Frontal cortex (tissue), 4 donors: ENCODE measurements around the gene EFNA5. TPM values are rescaled to one million over a fixed set of nuclear protein-coding genes. Genes with fewer than 3 reads are reported as not detected.

Source experiments
- DNase-seq, 2 donors: peaks; one replicate each; pipeline ENCODE4 v3.0.0; 2012; ENCODE audit warnings: low spot score in 2 of 2
- FAIRE-seq: peaks from 2 replicates; lab custom pipeline; 2012; peaks lifted over from hg19 to GRCh38; lab: Jason Lieb, UNC
- total RNA-seq: library from RNA; depleted of rRNA; stranded (reverse); fragments of >200 nt; gene quantifications from one replicate; pipeline ENCODE4 v1.2.3, GENCODE V29; 2014
- donor health status: control.
- donor health status: control.
- donor health status: control.

EFNA5 gene
- total RNA-seq, 1 donor from 2014 or later = 13.5 TPM

- FAIRE-seq (no peak), DNase-seq (no peak)
Measured at GRCh38 chr5:107557051-107557658, 113.6 kb downstream of the EFNA5 start.

DNA sequence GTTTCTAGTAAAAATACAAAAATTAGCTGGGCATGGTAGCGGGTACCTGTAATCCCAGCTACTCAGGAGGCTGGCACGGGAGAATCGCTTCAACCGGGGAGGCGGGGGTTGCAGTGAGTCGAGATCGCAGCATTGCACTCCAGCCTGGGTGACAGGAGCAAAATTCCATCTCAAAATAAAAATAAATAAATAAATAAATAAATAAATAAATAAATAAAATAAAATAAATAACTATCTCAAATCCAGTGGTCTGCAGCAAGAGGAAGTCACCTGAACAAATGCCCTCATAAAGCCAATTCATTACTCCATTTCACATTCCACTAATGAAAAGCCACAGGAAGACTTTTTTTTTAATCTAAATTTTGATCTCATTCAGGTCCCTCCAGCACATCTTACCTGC is 114.2 kb downstream of the EFNA5 start:
- DNase-seq (no peak), FAIRE-seq (no peak)

- FAIRE-seq = no peak
- no peak for DNase-seq
Measured at GRCh38 chr5:107555425-107556090, 115.2 kb downstream of the EFNA5 start.

DNA sequence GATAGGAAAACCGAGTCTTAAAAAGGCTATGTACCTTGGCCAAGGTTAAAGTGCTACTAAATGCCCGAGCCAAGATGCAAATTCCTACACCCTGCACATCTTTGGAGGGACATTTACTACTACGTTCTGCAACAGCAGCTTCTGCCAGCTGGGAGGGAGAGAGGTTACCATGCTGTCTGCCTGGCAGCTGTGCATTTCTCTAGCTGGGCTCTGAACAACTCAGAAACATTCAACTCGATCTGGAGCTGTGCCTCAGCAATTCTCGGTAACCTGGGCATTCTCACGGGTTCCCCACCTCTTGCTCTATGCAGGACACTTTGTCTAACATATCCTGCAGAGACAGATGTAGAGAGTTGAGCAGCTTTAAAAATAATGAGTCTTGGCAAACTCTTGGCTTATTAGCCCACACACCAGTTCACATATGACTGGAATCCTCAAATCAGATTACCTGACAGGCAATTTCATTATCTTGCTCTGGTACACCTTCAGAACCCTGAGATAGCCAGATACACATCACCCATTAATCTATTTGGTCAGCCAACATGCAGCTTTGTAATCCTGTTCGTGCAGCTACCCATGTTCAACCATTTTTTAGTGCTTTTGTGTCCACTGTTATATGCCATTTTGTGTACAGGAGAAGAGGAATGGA is 115.8 kb downstream of the EFNA5 start:
- DNase-seq (no peak), FAIRE-seq (no peak)

GRCh38 chr5:107553117-107553555 is 117.6 kb downstream of the EFNA5 start:
- no peak for FAIRE-seq
- no peak for DNase-seq

GRCh38 chr5:107551088-107551487 is 119.6 kb downstream of the EFNA5 start:
- DNase-seq = no peak
- no peak for FAIRE-seq

GRCh38 chr5:107549567-107549966 is 121.2 kb downstream of the EFNA5 start:
- DNase-seq = no peak
- no peak for FAIRE-seq

DNA sequence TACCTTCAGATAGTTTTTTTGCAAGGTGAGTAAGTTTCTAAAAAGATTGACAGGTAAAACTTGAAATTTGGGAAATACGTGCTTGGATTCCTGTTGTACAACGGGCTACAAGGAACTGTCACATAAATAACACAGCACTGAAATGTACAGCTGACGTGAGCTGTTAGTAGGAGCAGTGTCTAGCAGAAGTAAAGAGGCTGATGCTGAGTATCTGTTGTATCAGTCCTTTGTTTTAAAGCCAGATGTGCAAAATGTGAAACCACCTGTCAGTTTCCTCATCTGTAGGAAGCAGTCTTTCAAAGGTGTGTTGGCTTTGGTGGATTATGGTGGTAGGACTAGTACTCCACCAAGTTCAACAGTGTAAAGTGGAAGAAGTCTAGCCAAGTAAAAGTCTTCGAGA is 122.3 kb downstream of the EFNA5 start:
- FAIRE-seq (no peak), DNase-seq (no peak)

GRCh38 chr5:107546719-107547118 is 124.0 kb downstream of the EFNA5 start:
- no peak for DNase-seq
- no peak for FAIRE-seq

- FAIRE-seq (no peak), DNase-seq (no peak)
Measured at GRCh38 chr5:107545486-107545885, 125.3 kb downstream of the EFNA5 start.

- FAIRE-seq = no peak
- DNase-seq = no peak
Measured at GRCh38 chr5:107544967-107545366, 125.8 kb downstream of the EFNA5 start.

- FAIRE-seq = no peak
- DNase-seq = no peak
Measured at GRCh38 chr5:107544476-107544875, 126.3 kb downstream of the EFNA5 start.

DNA sequence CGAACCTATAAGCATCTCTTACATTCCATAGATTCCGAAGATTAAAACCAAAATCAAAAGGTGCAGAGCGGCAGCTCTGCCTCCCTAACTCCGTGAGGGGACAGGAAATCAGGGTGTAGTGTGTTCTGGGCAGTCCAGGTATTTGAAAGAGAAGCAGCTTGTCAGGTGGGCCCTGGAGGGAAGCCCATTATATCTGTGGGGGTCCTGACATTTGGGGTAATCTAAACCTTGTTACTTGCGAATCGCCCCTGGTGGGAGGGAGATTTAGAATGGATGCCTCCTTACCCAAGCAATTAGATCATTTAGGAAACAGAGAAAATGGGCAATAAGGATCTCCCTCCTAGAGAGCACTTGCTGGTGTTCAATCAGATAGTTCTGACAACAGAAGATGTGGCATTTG is 126.9 kb downstream of the EFNA5 start:
- DNase-seq (no peak), FAIRE-seq (no peak)

- FAIRE-seq = no peak
Measured at GRCh38 chr5:107542831-107543231, 127.9 kb downstream of the EFNA5 start.

GRCh38 chr5:107542428-107542827 is 128.3 kb downstream of the EFNA5 start:
- FAIRE-seq (no peak), DNase-seq (peak in 1 of 2 donors; percentile 8)

More at GRCh38 chr5:107542831-107543231, 127.9 kb downstream of the EFNA5 start:
- no peak for DNase-seq

DNA sequence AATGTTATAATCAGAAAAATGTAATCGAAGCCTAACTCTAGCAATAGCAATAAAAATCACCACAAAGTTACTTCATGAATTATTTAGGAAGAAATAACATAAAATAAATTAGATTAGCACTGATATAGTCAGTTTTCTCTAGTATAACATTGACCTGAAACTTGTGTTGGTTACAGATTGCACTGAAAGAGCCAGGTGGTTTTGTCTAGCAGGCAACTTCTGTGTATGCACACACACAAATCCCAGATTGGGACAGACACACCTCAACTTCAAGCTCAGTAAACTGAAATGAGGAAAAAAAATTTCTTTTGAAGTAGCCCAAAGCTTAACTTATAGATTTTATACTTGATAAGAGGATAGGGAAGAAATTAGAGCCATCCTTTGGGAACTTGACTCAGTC is 129.3 kb downstream of the EFNA5 start:
- DNase-seq (no peak), FAIRE-seq (no peak)

DNA sequence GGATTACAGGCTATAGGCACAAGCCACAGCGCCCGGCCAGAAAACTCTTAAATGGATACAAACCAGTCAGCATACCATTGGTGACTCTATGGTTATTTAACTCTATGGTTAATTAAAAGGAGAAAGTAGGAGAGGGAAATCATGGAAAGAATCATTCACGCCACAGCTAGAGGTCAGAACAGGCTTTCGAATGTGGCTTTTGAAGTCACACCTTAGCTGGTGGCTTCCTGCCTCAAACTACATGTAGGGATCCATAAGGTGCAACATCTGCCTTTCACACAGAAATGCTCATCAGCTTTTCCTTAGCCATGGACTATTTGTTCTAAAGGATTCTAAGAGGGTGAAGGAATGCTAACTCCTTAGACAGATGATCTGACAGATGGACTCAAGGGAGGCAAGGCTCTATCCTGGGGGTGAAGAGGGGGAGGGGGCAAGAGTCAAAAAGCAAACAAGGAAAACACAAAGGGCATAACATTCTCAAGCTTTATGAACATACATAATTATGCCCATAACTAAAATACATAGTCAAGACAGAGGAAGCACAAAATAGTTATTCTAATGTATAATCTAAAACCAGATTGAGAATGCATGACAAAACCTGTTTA is 130.9 kb downstream of the EFNA5 start:
- DNase-seq (no peak), FAIRE-seq (no peak)

DNA sequence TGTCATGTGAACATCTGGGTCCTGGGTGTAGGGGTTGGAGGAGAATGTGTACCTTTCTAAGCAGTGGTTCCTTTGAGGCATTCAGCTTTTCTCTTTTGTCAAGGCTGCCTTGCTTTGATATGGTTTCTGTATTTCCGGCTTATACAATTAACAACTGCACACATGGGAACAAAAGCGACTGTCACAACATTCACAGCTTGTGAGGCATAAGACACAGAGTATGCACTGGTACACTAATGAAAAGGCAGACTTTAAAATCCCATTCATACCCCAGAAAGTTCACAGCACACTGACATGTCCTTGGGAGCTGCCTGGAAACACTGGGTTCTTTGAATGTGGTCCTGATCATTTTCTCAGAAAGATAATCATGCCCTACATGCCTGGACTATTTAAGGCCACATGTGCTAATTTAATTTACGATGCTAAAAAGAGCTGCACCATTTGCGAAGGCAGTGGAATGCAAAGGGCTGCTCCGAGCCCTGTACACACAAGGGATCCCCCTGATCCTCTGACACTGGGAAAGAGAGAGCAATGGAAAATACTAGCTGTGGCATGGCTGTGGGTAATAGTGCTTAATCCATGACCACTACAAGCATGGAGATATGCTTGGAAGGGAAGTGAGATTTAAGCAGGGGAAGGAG is 131.8 kb downstream of the EFNA5 start:
- DNase-seq (no peak), FAIRE-seq (no peak)

- DNase-seq = no peak
- no peak for FAIRE-seq
Measured at GRCh38 chr5:107538331-107538730, 132.4 kb downstream of the EFNA5 start.

DNA sequence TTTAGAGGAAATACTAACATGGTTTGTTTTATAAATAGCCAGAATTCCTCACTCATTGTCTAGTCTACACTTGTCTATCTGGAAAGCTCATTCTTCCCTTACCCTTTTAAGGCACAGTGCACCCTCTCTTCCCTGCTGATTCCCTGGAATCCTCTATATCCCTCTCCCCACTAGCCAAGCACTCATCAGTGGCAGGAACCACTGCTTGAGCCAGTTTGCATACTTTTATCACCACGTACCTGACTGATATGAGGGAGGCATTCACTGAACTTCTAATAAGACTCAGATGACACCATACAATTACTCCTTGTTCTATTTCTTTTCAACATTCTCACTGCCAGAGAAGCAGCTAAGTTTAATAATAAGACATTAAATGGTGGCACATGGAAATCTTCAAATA is 134.9 kb downstream of the EFNA5 start:
- FAIRE-seq = no peak
- DNase-seq = no peak
